GM21825 (cell line): ENCODE data around the gene PRR15L.

ENCODE experiments used
- ATAC-seq: cut with Tn5 transposase; IDR thresholded peaks from one replicate; pipeline ENCODE4 v1.9.1; 2021; ENCODE audit warnings: mild to moderate bottlenecking, moderate library complexity; ENCODE audit not compliant: unreplicated experiment

Gene PRR15L

DNA sequence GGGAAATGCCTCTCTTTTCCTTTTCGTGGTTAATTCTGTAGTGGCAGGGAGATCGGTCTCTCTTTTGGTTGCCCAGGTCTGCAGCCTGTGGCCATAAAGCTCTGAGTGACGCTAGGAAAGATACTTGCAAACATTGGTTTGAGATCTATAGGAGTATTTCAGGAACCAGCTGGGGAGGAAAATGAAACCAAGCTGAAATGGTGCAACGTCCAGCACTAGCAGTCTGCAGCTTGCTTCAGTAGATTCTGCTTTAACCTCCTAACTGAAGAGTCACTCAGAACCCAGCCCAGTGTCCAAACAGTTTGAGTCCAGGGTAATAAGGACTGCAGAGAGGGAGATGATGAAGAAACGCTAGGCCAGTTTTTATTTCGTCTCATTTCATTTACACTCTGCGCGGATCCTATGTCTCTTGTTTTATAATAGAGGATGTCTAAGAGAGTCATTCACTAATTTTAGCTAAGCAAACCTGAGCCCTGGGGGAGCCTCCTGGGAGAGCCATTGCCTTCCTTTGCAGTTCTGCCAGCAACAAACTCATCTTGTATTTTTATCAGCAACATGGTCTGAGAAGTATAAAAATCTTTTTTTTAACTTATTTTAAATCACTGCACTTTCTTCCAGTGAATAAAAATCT lies 49.6 kb downstream of the PRR15L start:
- no peak for ATAC-seq

DNA sequence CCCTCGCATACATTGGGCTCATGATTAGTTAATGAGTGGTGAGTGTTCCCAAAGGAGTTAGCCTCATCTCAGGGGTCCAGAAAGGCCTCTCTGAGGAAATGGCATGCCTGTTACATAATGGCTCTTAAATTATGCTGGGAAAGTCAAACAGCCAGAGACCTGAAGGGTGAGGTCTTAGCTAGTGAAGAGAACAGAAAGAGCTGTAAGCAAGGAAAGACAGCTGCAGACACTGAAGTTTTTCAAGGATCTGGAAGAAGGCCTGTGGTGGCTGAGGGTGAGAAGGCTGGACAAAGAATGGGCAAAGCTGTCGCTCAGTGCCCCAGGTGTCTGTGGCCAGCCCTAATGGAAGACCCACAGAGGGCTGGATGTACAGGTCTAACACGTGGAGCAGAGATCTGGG lies 51.2 kb downstream of the PRR15L start:
- ATAC-seq: no peak

DNA sequence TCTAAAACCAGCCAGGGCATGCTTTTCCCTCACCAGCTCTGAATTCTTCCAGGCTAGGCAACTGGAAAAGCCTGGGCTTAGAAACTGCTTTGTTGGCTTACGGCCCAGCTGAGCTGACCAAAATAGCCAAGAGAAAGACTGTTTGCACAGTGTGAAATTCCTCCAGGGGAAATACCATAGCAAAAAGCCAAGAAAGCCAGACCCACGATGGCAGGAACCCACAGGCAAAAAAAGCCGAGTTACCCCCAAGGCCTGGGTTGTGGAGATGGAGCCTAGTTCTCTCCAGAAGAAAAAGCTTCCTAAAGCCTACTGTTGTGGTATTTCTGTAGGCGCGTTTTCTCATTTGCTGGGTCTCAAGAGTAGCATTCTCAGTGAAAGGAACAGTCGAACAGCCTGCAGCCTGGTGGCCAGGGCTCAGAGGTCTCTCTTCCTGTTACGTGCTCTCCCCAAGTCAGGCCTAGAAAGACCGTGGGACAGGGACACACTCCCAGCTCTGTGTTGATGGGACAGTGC lies 52.4 kb downstream of the PRR15L start:
- no peak for ATAC-seq

DNA sequence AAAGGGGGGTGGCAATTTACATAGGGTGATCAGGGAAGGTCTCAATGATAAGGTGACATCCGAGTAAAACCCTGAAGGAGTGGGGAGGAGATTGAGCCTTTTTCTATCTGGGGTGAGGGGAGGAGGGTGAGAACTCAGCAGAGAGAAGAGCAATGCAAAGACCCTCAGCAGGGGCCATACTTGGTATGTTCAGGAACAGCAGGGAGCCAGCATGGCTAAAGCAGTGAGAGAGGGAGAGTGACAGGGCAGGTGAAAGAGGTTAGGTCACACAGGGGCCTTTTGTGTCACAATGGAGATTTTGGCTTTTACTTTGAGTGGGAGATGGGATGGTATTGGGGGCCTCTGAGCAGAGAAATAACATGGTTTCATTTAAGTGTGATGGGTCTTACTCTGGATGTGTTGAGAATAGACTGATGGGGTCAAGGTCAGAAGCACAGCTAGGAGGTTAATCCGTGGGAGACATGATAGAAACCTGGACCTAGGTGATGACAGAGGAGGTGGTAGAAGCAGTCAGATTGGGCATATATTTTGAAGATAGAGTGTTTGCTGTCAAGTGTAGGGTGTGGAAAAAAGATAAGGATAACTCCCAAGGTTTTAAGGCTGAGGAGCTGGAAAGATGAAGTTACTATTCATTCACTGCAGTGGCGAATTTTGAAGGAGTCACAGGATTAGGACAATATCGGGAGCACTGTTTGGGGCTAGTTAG lies 55.5 kb downstream of the PRR15L start:
- no peak for ATAC-seq
